WTC11 (cell line): ENCODE results near the gene MEDAG.

Source experiments
- ARID4B ChIP-seq: sonication (generic); formaldehyde crosslinking; IDR thresholded peaks from 2 replicates; pipeline ENCODE4 v1.8.0; 2023; ENCODE audit warnings: missing genetic modification reagents, mild to moderate bottlenecking, borderline replicate concordance
- CTCF ChIP-seq: fragments of 200-600 bp; IDR thresholded peaks from 2 replicates; pipeline ENCODE4 v1.8.0; 2022; ENCODE audit warnings: antibody characterized with exemption
- FOXJ3 ChIP-seq: sonication (generic); formaldehyde crosslinking; IDR thresholded peaks from 2 replicates; pipeline ENCODE4 v1.9.0; 2021; ENCODE audit warnings: missing genetic modification reagents, mild to moderate bottlenecking, borderline replicate concordance
- FOXP1 ChIP-seq: sonication (generic); formaldehyde crosslinking; IDR thresholded peaks from 2 replicates; pipeline ENCODE4 v1.8.0; 2022; ENCODE audit warnings: missing genetic modification reagents, mild to moderate bottlenecking, moderate library complexity, borderline replicate concordance
- MAX ChIP-seq: sonication (generic); formaldehyde crosslinking; IDR thresholded peaks from 2 replicates; pipeline ENCODE4 v1.8.0; 2022; ENCODE audit warnings: mild to moderate bottlenecking, missing genetic modification reagents
- PREB ChIP-seq: sonication (generic); formaldehyde crosslinking; IDR thresholded peaks from 2 replicates; pipeline ENCODE4 v1.8.1; 2022; ENCODE audit warnings: mild to moderate bottlenecking, missing genetic modification reagents, moderate library complexity, borderline replicate concordance
- TEAD1 ChIP-seq: sonication (generic); formaldehyde crosslinking; IDR thresholded peaks from 2 replicates; pipeline ENCODE4 v1.8.0; 2022; ENCODE audit warnings: mild to moderate bottlenecking, missing genetic modification reagents
- USF2 ChIP-seq: sonication (generic); formaldehyde crosslinking; IDR thresholded peaks from 2 replicates; pipeline ENCODE4 v1.8.1; 2023; ENCODE audit warnings: mild to moderate bottlenecking, missing genetic modification reagents, moderate library complexity

- no peak for TF ChIP-seq USF2 (CRISPR knock-in tag)
- TF ChIP-seq TEAD1 = no peak
- no peak for TF ChIP-seq CTCF
- no peak for TF ChIP-seq MAX (CRISPR knock-in tag)
- no peak for TF ChIP-seq FOXP1
- TF ChIP-seq ARID4B (CRISPR knock-in tag) = no peak
- TF ChIP-seq PREB (CRISPR knock-in tag) = no peak
- no peak for TF ChIP-seq FOXJ3 (CRISPR knock-in tag)
Measured at GRCh38 chr13:30880151-30880855, 25.8 kb upstream of the MEDAG start.
